ENCODE data around the gene HIVEP1.

- no peak for TF ChIP-seq YY1 (IDR thresholded peaks at IDR 0.05; ENCODE audit: insufficient read depth, insufficient read length)
- TF ChIP-seq SUZ12 (IDR thresholded peaks at IDR 0.05; ENCODE audit: extremely low read depth, insufficient read depth, insufficient read length), result no peak
- TF ChIP-seq ZNF274 (IDR thresholded peaks at IDR 0.05; ENCODE audit: low read depth, low read length), result no peak
Observed at GRCh38 chr6:12099623-12100338, 87.7 kb downstream of the HIVEP1 start.
